Measurements from ENCODE around the gene AHCY. TPM values are rescaled to one million over a fixed set of nuclear protein-coding genes. Genes with fewer than 3 reads are reported as not detected.

The AHCY gene
- polyA plus RNA-seq, 1 donor from 2014 or later = 37.1 TPM

GRCh38 chr20:34302312-34302722 is 838 bp downstream of the AHCY start:
- Histone ChIP-seq H4K20me1 (ENCODE audit: insufficient read depth) (no peaks in the 10 kb centered on the region), H3F3A (ENCODE audit: insufficient read depth, low read length, poor library complexity, severe bottlenecking) (no peaks in the 10 kb centered on the region), H3K4me3 (ENCODE audit: low read length) (peak overlapping the region; percentile 99), H3K9me3 (ENCODE audit: low read length) (no peaks in the 10 kb centered on the region), H3K9ac (ENCODE audit: low read length) (peak overlapping the region; percentile 82), H3K27me3 (ENCODE audit: insufficient read depth, low read depth, low read length) (no peaks in the 10 kb centered on the region), H3K27ac (ENCODE audit: low read length) (peak overlapping the region; percentile 81), H3K79me2 (replicated peaks; ENCODE audit: insufficient read depth, low read length) (peaks cover 16% of the 10 kb centered on the region), H3K9me2 (ENCODE audit: insufficient read depth, low read length) (no peaks in the 10 kb centered on the region), H2AFZ (ENCODE audit: low read depth, low read length) (peak overlapping the region; percentile 85), H3K36me3 (ENCODE audit: insufficient read depth, low read length) (no peaks in the 10 kb centered on the region), H3K4me2 (ENCODE audit: low read length) (peak overlapping the region; percentile 94)
- TF ChIP-seq TAF1 (IDR thresholded peaks at IDR 0.05; ENCODE audit: low read depth) (no peak), EZH2 (IDR thresholded peaks at IDR 0.05; ENCODE audit: borderline replicate concordance, insufficient read depth, low read length, poor library complexity, severe bottlenecking) (no peak), MXI1 (conservative IDR thresholded peaks at IDR 0.05; ENCODE audit: poor library complexity, severe bottlenecking) (no peak), RAD21 (conservative IDR thresholded peaks at IDR 0.05) (no peak), REST (IDR thresholded peaks at IDR 0.05; ENCODE audit: borderline replicate concordance) (no peak), POLR2AphosphoS5 (IDR thresholded peaks at IDR 0.05) (no peak), SMC3 (conservative IDR thresholded peaks at IDR 0.05; ENCODE audit: poor library complexity) (no peak), CTCF (IDR thresholded peaks at IDR 0.05; ENCODE audit: poor library complexity, severe bottlenecking) (no peak), EP300 (conservative IDR thresholded peaks at IDR 0.05; ENCODE audit: poor library complexity, severe bottlenecking) (no peak)

- no peaks in the 10 kb centered on the region for H4K20me1 ChIP-seq (ENCODE audit: insufficient read depth)
- no peak overlapping the region for H3K27ac ChIP-seq (ENCODE audit: low read length)
- H3K36me3 ChIP-seq (ENCODE audit: insufficient read depth, low read length) = no peaks in the 10 kb centered on the region
- no peaks in the 10 kb centered on the region for H3F3A ChIP-seq (ENCODE audit: insufficient read depth, low read length, poor library complexity, severe bottlenecking)
- peaks cover 16% of the 10 kb centered on the region for H3K79me2 ChIP-seq (replicated peaks; ENCODE audit: insufficient read depth, low read length)
- H3K9me3 ChIP-seq (ENCODE audit: low read length) = no peaks in the 10 kb centered on the region
- H3K27me3 ChIP-seq (ENCODE audit: insufficient read depth, low read depth, low read length) = no peaks in the 10 kb centered on the region
- TF ChIP-seq REST (IDR thresholded peaks at IDR 0.05; ENCODE audit: borderline replicate concordance) = no peak
- no peak for TF ChIP-seq SMC3 (conservative IDR thresholded peaks at IDR 0.05; ENCODE audit: poor library complexity)
- H3K9me2 ChIP-seq (ENCODE audit: insufficient read depth, low read length) = no peaks in the 10 kb centered on the region
- peak overlapping the region; percentile 99 for H3K4me3 ChIP-seq (ENCODE audit: low read length)
- H3K9ac ChIP-seq (ENCODE audit: low read length) = peak overlapping the region; percentile 82
- no peak overlapping the region for H2AFZ ChIP-seq (ENCODE audit: low read depth, low read length)
- H3K4me2 ChIP-seq (ENCODE audit: low read length) = peak overlapping the region; percentile 94
These were observed 1.4 kb downstream of the AHCY start for GRCh38 chr20:34301587-34302311.
